SK-N-SH treated with all-trans-retinoic acid at 6 μM for 48 hours (cell line): ENCODE results near the gene RRM2.

Experiments used
- ATAC-seq: fragments of 200-7000 bp; cut with Tn5 transposase; 3 replicates; pipeline ENCODE4 v1.9.1; 2020; ENCODE audit warnings: mild to moderate bottlenecking, moderate library complexity
- ARNTL ChIP-seq: fragments of 450-650 bp; formaldehyde crosslinking; IDR thresholded peaks from 2 replicates; pipeline ENCODE4 v1.5.0; 2020; ENCODE audit warnings: low read depth, mild to moderate bottlenecking, moderate library complexity, borderline replicate concordance
- BACH2 ChIP-seq: fragments of 250-450 bp; sonication (Bioruptor Pico); IDR thresholded peaks from 2 replicates; pipeline ENCODE4 v1.9.0; 2021; ENCODE audit warnings: mild to moderate bottlenecking, borderline replicate concordance
- CSDC2 ChIP-seq: fragments of 250-450 bp; sonication (Bioruptor Pico); IDR thresholded peaks from 2 replicates; pipeline ENCODE4 v1.5.0; 2020; ENCODE audit warnings: mild to moderate bottlenecking, moderate library complexity
- ESRRG ChIP-seq: fragments of 250-450 bp; sonication (Bioruptor Pico); IDR thresholded peaks from 2 replicates; pipeline ENCODE4 v1.6.1; 2021; ENCODE audit warnings: mild to moderate bottlenecking
- GLIS3 ChIP-seq: fragments of 250-450 bp; sonication (Bioruptor Pico); IDR thresholded peaks from 2 replicates; pipeline ENCODE4 v1.5.0; 2020; ENCODE audit warnings: mild to moderate bottlenecking, moderate library complexity
- ISL1 ChIP-seq: fragments of 250-450 bp; sonication (Bioruptor Pico); IDR thresholded peaks from 2 replicates; pipeline ENCODE4 v2.1.2; 2022; ENCODE audit warnings: mild to moderate bottlenecking, moderate library complexity
- PPARA ChIP-seq: fragments of 250-450 bp; sonication (Bioruptor Pico); IDR thresholded peaks from 2 replicates; pipeline ENCODE4 v1.5.0; 2020; ENCODE audit warnings: mild to moderate bottlenecking, borderline replicate concordance
- RARB ChIP-seq: fragments of 250-450 bp; sonication (Bioruptor Pico); IDR thresholded peaks from 2 replicates; pipeline ENCODE4 v1.8.0; 2021; ENCODE audit warnings: mild to moderate bottlenecking, moderate library complexity
- SNAI2 ChIP-seq: fragments of 250-450 bp; sonication (Bioruptor Pico); IDR thresholded peaks from 2 replicates; pipeline ENCODE4 v1.5.0; 2020; ENCODE audit warnings: mild to moderate bottlenecking, moderate library complexity
- TCF4 ChIP-seq: fragments of 250-450 bp; sonication (Bioruptor Pico); IDR thresholded peaks from 2 replicates; pipeline ENCODE4 v1.8.0; 2021; ENCODE audit warnings: mild to moderate bottlenecking, moderate library complexity, borderline replicate concordance
- TOX ChIP-seq: fragments of 250-450 bp; sonication (Bioruptor Pico); IDR thresholded peaks from 2 replicates; pipeline ENCODE4 v1.8.0; 2021; ENCODE audit warnings: mild to moderate bottlenecking, moderate library complexity, borderline replicate concordance
- ZC3H10 ChIP-seq: fragments of 250-450 bp; sonication (Bioruptor Pico); IDR thresholded peaks from 2 replicates; pipeline ENCODE4 v1.5.1; 2021; ENCODE audit warnings: mild to moderate bottlenecking, moderate library complexity
- ZFP3 ChIP-seq: fragments of 250-450 bp; sonication (Bioruptor Pico); IDR thresholded peaks from 2 replicates; pipeline ENCODE4 v1.5.0; 2020; ENCODE audit warnings: mild to moderate bottlenecking, moderate library complexity
- ZFP30 ChIP-seq: fragments of 450-650 bp; formaldehyde crosslinking; IDR thresholded peaks from 2 replicates; pipeline ENCODE4 v1.5.0; 2022; ENCODE audit warnings: mild to moderate bottlenecking, moderate library complexity
- ZNF565 ChIP-seq: fragments of 450-650 bp; formaldehyde crosslinking; conservative IDR thresholded peaks from 2 replicates; pipeline ENCODE4 v1.5.0; 2020; ENCODE audit warnings: low read depth, mild to moderate bottlenecking, moderate library complexity
- ZNF70 ChIP-seq: fragments of 450-650 bp; formaldehyde crosslinking; IDR thresholded peaks from 2 replicates; pipeline ENCODE4 v1.5.0; 2020; ENCODE audit warnings: mild to moderate bottlenecking, moderate library complexity
- ZNF8 ChIP-seq: fragments of 450-650 bp; formaldehyde crosslinking; IDR thresholded peaks from 2 replicates; pipeline ENCODE4 v1.5.0; 2020; ENCODE audit warnings: mild to moderate bottlenecking, moderate library complexity
- TF ChIP-seq, protein P1 (sequence below): fragments of 250-450 bp; sonication (Bioruptor Pico); IDR thresholded peaks from 2 replicates; pipeline ENCODE4 v1.5.1; 2020; ENCODE audit warnings: low read depth, mild to moderate bottlenecking, moderate library complexity
- TF ChIP-seq, protein P2 (sequence below): fragments of 250-450 bp; sonication (Bioruptor Pico); IDR thresholded peaks from 2 replicates; pipeline ENCODE4 v1.5.1; 2021; ENCODE audit warnings: mild to moderate bottlenecking, moderate library complexity
- TF ChIP-seq, protein P3 (sequence below): fragments of 250-450 bp; sonication (Bioruptor Pico); IDR thresholded peaks from 2 replicates; pipeline ENCODE4 v1.5.0; 2020; ENCODE audit warnings: mild to moderate bottlenecking, moderate library complexity
- TF ChIP-seq, protein P4 (sequence below): fragments of 250-450 bp; sonication (Bioruptor Pico); IDR thresholded peaks from 2 replicates; pipeline ENCODE4 v1.8.0; 2021; ENCODE audit warnings: low read depth, mild to moderate bottlenecking, moderate library complexity, borderline replicate concordance
- TF ChIP-seq, protein P5 (sequence below): fragments of 250-450 bp; sonication (Bioruptor Pico); IDR thresholded peaks from 2 replicates; pipeline ENCODE4 v1.8.0; 2020; ENCODE audit warnings: mild to moderate bottlenecking, moderate library complexity, borderline replicate concordance

RRM2 gene

DNA sequence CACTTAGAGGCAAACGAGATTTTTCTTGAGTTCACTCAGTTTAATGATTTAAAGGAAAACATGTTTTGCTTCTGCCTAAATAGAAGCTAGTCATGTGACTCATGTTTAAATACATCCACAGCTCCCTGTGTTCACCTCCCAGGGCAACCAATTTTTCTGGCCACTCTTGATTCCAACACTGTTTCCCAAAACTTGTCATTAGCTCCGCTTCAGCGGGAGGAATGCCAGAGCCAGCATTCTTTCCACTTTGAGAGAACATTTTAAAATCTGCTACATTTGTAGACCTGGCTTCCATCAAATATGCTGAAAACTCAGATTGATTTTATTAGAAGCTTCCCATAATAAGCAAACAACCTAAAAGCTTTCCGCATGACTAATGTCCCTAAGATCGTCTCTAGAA, 39.5 kb upstream of the RRM2 start:
- TF ChIP-seq CSDC2 = no peak
- no peak for TF ChIP-seq ZFP3 (CRISPR knock-in tag)
- TF ChIP-seq SNAI2 = no peak
- no peak for TF ChIP-seq ESRRG (CRISPR knock-in tag)
- TF ChIP-seq ISL1 = peak; percentile 96
- TF ChIP-seq TOX = no peak
- no peak for TF ChIP-seq ZNF8 (CRISPR knock-in tag)
- TF ChIP-seq TCF4 = peak; percentile 58
- no peak for TF ChIP-seq ZNF70 (CRISPR knock-in tag)
- no peak for TF ChIP-seq ARNTL (CRISPR knock-in tag)
- TF ChIP-seq, protein P1, sequence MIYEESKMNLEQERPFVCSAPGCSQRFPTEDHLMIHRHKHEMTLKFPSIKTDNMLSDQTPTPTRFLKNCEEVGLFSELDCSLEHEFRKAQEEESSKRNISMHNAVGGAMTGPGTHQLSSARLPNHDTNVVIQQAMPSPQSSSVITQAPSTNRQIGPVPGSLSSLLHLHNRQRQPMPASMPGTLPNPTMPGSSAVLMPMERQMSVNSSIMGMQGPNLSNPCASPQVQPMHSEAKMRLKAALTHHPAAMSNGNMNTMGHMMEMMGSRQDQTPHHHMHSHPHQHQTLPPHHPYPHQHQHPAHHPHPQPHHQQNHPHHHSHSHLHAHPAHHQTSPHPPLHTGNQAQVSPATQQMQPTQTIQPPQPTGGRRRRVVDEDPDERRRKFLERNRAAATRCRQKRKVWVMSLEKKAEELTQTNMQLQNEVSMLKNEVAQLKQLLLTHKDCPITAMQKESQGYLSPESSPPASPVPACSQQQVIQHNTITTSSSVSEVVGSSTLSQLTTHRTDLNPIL (CRISPR knock-in tag) = no peak
- TF ChIP-seq, protein P2, sequence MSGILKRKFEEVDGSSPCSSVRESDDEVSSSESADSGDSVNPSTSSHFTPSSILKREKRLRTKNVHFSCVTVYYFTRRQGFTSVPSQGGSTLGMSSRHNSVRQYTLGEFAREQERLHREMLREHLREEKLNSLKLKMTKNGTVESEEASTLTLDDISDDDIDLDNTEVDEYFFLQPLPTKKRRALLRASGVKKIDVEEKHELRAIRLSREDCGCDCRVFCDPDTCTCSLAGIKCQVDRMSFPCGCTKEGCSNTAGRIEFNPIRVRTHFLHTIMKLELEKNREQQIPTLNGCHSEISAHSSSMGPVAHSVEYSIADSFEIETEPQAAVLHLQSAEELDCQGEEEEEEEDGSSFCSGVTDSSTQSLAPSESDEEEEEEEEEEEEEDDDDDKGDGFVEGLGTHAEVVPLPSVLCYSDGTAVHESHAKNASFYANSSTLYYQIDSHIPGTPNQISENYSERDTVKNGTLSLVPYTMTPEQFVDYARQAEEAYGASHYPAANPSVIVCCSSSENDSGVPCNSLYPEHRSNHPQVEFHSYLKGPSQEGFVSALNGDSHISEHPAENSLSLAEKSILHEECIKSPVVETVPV = no peak
- TF ChIP-seq ZFP30 = no peak
- no peak for TF ChIP-seq PPARA (CRISPR knock-in tag)
- peak; percentile 28 for ATAC-seq

DNA sequence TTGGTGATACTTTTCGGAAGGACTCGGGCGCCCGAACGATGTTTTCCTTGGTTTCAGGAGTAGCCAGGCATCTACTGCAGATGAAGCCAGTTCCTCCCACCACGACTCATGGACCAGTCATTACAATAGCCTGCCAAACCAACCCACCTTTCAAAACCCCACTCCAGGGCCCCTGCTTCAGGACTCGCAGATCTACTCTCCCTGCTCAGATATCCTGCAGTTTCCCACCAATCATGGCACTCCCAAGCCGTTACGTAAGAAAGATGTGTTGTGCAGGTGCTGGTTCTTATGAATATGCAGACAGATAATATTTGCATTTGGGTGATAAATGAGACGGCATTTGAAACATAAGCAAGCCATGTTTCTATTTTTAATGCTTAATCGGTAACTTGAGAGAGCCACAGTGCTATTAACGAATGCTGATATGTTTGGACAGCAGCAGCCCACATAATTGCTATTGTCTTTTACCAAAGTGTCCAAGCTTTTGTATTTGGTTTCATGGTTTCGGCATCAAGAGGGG, 38.8 kb upstream of the RRM2 start:
- no peak for ATAC-seq
- TF ChIP-seq, protein P2 = no peak
- TF ChIP-seq BACH2 (CRISPR knock-in tag) = no peak
- no peak for TF ChIP-seq GLIS3 (CRISPR knock-in tag)
- TF ChIP-seq SNAI2 = no peak
- TF ChIP-seq ARNTL (CRISPR knock-in tag) = no peak
- TF ChIP-seq ISL1 = no peak
- no peak for TF ChIP-seq ZFP3 (CRISPR knock-in tag)
- TF ChIP-seq, protein P3, sequence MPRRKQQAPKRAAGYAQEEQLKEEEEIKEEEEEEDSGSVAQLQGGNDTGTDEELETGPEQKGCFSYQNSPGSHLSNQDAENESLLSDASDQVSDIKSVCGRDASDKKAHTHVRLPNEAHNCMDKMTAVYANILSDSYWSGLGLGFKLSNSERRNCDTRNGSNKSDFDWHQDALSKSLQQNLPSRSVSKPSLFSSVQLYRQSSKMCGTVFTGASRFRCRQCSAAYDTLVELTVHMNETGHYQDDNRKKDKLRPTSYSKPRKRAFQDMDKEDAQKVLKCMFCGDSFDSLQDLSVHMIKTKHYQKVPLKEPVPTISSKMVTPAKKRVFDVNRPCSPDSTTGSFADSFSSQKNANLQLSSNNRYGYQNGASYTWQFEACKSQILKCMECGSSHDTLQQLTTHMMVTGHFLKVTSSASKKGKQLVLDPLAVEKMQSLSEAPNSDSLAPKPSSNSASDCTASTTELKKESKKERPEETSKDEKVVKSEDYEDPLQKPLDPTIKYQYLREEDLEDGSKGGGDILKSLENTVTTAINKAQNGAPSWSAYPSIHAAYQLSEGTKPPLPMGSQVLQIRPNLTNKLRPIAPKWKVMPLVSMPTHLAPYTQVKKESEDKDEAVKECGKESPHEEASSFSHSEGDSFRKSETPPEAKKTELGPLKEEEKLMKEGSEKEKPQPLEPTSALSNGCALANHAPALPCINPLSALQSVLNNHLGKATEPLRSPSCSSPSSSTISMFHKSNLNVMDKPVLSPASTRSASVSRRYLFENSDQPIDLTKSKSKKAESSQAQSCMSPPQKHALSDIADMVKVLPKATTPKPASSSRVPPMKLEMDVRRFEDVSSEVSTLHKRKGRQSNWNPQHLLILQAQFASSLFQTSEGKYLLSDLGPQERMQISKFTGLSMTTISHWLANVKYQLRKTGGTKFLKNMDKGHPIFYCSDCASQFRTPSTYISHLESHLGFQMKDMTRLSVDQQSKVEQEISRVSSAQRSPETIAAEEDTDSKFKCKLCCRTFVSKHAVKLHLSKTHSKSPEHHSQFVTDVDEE (CRISPR knock-in tag) = no peak
- TF ChIP-seq ZC3H10 (CRISPR knock-in tag) = no peak
- no peak for TF ChIP-seq TOX
- TF ChIP-seq ZFP30 = no peak
- TF ChIP-seq CSDC2 = no peak
- no peak for TF ChIP-seq RARB (CRISPR knock-in tag)
- no peak for TF ChIP-seq ESRRG (CRISPR knock-in tag)

DNA sequence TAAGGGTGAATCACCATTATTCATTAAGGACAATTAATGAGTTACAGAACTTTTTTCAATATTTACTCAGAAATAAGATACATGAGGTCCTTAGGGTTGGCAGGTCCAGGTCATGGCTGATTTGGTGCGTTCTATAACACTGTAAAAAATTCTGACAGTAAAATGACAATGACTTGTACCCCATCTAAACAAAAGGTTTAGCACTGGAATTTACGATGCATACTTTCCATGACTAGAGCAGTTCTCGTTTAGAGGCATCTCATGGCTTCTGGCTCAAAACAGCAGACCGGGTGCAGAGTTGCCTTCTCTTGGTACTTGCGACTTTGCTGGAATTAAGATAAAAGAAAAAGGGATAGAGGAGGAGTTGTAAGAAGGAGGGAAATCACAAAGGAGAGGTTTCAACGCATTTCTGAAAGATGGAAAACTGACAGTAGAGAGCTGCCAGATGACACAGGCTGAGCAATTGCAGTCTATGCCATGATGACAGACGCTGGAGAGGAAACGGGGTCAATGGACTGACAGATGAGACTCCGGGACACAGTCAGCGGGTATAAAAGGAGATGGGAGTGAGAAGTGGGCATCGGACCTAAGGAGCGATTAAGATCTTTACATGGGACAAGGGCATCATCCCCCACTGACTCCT, 38.2 kb upstream of the RRM2 start:
- no peak for ATAC-seq
- TF ChIP-seq, protein P3 (CRISPR knock-in tag) = no peak
- TF ChIP-seq ZNF565 (no peak), TOX (no peak), ZFP30 (no peak), ZNF70 (CRISPR knock-in tag) (no peak), ARNTL (CRISPR knock-in tag) (no peak), SNAI2 (no peak), ZC3H10 (CRISPR knock-in tag) (no peak)
- TF ChIP-seq, protein P2 = no peak
- TF ChIP-seq, protein P4, sequence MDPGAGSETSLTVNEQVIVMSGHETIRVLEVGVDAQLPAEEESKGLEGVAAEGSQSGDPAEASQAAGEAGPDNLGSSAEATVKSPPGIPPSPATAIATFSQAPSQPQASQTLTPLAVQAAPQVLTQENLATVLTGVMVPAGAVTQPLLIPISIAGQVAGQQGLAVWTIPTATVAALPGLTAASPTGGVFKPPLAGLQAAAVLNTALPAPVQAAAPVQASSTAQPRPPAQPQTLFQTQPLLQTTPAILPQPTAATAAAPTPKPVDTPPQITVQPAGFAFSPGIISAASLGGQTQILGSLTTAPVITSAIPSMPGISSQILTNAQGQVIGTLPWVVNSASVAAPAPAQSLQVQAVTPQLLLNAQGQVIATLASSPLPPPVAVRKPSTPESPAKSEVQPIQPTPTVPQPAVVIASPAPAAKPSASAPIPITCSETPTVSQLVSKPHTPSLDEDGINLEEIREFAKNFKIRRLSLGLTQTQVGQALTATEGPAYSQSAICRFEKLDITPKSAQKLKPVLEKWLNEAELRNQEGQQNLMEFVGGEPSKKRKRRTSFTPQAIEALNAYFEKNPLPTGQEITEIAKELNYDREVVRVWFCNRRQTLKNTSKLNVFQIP = no peak
- TF ChIP-seq, protein P5, sequence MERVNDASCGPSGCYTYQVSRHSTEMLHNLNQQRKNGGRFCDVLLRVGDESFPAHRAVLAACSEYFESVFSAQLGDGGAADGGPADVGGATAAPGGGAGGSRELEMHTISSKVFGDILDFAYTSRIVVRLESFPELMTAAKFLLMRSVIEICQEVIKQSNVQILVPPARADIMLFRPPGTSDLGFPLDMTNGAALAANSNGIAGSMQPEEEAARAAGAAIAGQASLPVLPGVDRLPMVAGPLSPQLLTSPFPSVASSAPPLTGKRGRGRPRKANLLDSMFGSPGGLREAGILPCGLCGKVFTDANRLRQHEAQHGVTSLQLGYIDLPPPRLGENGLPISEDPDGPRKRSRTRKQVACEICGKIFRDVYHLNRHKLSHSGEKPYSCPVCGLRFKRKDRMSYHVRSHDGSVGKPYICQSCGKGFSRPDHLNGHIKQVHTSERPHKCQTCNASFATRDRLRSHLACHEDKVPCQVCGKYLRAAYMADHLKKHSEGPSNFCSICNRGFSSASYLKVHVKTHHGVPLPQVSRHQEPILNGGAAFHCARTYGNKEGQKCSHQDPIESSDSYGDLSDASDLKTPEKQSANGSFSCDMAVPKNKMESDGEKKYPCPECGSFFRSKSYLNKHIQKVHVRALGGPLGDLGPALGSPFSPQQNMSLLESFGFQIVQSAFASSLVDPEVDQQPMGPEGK (CRISPR knock-in tag) = no peak
